GM19043 (cell line): ENCODE results near the gene PRPF6.
A peak's percentile ranks its signal among the peaks of the same experiment; 100 is the strongest.

Experiments used
- ATAC-seq: cut with Tn5 transposase; IDR thresholded peaks from one replicate; pipeline ENCODE4 v1.9.1; 2021; ENCODE audit warnings: low read depth; ENCODE audit not compliant: unreplicated experiment

Gene PRPF6

DNA sequence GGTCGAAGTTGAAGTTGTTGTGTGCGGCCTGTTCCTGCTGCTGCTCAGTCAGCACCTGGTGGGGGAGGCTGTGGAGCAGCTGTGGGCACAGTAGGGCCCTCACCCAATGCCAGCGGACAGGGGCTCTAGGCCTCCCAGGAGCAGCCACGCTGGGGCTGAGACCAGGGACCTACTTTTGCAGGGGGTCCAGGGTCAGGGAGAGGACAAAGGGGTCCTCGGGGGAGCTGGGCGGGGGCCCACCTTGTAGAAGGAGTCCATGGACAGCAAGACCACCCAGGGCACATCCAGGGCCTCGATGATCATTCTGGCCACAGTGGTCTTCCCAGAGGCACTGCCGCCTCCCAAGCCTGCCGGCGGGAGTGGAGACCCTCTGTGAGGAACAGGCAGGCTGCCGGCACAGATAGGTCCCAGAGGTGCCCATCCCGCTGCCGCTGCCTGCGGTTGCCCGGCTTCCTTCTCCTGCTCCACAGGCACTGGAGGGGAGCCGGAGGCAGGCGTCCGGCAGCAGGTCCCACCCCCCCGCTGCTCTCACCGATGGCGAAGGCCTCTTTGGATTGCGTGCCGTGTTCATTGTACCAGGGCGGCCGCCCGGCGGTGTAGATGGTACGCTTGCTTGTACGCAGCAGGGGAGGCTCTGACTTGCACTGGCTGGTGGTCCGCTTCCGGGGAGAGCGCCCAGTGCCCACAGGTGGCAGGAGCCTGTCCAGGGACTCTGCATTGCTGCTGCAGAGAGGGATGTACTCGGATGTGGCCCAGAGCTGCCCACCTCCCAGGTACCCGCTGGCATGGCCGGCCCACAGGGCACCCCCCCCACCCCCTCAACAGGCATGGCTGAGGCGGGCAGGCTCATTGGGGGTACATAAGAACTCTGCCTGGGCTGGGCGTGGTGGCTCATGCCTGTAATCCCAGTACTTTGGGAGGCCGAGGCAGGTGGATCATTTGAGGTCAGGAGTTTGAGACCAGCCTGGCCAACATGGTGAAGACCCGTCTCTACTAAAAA lies 34.7 kb upstream of the PRPF6 start:
- ATAC-seq: no peak

DNA sequence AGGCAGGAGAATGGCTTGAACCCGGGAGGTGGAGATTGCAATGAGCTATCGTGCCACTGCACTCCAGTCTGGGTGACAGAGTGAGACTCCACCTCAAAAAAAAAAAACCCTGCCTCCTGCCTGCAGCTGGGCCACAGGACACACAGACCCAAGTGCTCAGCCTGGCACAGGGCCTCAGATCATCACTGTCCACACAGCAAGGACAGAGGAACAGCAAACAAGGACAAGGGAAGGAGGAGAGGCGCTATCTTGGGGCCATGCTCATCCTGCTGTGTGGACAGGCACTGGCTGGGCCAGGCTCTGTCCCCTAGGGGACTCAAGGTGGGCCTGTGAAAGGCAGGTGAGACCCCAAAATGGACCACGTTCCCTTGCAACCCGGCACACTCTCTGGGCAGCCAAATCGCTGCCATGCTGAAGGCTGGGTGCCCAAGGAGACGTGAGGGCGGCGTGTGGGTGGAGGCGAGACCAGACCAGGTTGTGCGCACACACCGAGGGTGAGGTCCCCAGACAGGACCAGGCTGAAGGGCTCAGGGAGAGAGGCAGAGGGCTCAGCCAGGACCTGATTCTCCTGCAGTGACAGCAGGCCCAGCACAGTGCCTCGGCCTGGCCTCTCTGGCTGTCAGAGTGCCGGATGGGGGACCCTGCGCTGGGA lies 33.8 kb upstream of the PRPF6 start:
- ATAC-seq: no peak

DNA sequence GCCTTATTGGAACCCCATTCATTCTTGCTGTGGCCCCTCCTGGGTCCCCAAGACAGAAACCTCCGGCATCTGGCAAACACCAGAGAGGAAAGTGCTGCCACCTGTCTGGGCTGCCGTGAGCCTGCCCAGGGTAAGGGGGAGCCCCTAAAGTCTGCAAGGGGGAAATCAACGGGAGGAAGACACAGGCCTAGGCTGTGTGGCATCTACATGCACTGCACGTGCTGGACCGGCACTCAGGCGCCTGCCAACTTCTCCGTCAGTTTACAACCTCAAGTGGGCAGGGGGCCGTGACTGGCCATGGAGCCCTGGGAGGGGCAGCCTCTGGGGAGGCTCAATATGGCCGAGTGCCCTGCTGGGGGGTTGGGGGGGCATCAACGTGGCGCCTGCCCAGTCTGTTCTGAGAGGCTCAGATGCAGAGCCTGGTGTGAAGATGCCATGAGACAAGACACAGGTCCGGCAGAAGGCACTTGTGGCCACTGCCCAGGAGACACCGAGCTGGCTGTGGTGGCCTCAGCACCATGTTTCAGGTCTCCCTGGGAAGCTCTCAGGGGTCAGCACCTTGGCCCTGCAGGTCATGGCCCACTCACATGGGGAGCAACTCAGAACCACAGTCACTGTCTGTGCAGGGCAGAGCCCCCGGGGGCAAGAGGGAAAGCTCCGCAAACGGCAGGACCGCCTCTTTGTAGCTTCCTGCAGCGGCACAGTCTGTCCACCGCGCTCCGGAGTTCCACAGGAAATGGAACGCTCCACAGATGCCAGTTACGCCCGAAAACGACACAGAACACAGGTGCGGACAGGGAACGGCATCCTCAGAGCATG lies 33.1 kb upstream of the PRPF6 start:
- no peak for ATAC-seq

DNA sequence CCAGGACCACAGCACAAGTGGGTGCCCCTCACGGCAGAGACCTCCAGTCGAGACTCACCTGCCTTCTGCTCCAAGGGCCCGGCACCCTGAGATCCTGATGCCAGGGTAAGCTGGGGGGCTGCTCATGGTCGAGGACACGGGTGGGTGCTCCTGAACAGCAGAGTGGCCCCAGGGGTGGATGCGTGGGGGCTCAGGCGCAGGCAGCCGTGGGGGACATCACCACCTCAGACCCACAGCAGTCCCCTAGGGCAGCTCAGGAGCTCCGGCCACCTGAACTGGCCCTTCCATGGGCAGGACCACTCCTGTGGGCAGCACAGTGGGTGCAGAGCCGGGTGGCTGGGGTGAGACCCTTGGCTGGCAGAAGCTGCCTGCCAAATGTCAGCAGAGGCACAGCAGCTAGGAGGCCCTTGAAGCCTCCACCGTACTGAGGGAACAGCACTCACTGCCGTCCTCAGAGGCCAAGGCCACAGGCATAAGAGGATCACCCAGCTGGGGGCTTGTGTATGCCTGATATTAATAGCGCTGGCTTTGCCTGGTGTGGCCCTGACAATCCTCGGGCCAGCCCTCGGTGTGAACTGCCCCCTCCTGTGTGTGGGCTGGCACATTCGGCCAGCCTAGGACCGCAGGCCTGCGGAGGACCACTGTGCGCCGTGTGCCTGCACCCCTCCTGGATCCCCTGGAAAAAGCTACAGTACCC lies 30.1 kb upstream of the PRPF6 start:
- no peak for ATAC-seq

DNA sequence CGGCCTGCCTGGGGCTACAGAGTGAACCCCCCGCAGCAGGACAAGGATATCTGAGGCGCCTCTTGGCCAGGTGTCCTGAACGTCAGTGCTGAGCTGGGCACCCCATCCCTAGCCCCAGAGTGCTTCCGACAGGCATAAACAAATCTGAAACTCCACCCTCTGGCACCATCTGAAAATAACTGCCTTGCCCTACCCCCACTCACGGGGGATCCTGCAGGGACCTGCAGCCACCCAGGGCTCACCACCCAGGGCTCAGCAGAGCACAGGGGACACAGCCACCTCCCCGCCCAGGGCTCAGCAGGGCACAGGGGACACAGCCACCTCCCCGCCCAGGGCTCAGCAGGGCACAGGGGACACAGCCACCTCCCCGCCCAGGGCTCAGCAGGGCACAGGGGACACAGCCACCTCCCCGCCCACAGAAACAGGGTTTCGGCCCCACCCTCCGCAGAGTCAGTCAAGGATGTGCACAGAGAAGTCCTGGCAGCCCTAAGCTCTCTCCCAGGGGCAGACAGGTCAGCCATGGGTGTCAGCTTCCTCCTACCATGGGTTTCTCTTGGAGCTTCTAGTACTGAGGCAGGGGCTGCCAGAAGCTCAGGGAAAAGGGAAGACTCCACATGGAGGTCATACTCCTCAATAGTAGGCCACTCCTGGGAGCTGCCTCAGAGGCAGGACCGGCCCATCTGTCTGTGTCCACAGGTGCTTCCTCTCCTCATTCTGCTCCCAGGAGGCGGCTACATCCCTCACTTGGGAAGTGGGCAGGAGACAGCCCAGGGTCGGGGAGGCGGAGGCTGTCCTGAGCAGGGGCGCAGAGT lies 29.3 kb upstream of the PRPF6 start:
- no peak for ATAC-seq

DNA sequence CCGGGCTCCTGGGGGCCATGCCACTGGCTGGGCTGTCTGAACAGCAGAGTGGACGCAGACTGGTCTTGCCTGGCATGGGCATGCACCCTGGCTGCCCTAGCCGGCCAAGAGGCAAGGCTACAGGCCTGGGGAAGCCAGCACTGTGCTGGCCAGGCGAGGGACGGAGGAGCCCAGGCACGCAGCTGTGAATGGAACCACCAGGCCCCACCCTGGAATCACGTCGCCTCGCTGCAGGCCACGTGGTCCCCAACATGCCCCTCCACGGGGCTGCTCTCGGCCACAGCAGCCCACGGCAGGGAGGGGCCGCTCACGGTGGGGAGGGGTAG lies 28.8 kb upstream of the PRPF6 start:
- no peak for ATAC-seq

DNA sequence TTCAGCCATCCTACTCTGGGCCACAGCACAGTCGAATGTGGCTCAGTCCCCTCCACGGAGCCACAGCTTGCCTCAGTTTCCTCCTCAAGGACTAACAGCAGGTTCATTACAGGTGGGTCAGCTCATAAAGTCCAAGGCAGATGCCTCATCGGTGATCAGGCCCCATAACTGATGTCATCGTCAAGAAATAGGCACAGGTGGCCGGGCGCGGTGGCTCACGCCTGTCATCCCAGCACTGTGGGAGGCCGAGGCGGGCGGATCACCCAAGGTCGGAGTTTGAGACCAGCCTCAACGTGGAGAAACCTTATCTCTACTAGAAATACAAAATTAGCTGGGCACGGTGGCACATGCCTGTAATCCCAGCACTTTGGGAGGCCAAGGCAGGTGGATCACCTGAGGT lies 28.2 kb upstream of the PRPF6 start:
- no peak for ATAC-seq

DNA sequence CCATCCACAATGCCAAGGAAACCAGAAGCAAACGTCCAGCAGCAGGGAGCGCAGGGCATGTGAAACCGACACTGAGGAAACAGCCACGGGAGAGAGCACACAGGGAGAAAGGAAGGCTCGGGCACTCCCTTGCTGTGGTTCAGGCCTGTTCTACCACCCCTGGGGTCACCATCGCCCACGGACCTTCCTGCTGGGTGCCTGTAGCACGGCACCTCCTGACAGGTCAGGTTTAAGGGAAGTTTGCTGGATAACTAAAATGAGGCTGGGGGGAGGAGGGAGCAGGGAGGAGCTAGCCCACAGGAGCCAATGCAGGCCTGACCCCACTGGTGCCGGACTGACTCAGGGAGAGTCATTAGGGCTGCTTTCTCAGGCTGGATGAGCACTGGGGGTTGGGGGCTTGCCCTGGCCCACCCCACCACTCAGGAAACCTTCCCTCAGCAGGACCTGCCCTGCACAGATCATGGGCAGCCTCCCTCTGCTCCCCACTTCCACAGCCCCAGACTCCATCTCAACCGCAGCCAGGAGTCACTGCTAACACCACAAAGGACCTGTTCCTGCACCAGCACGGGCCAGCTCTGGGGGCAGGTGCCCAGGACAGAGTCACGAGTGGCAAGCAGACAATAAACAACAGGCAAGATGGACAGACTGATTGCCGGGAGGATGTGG lies 27.0 kb upstream of the PRPF6 start:
- ATAC-seq: no peak

DNA sequence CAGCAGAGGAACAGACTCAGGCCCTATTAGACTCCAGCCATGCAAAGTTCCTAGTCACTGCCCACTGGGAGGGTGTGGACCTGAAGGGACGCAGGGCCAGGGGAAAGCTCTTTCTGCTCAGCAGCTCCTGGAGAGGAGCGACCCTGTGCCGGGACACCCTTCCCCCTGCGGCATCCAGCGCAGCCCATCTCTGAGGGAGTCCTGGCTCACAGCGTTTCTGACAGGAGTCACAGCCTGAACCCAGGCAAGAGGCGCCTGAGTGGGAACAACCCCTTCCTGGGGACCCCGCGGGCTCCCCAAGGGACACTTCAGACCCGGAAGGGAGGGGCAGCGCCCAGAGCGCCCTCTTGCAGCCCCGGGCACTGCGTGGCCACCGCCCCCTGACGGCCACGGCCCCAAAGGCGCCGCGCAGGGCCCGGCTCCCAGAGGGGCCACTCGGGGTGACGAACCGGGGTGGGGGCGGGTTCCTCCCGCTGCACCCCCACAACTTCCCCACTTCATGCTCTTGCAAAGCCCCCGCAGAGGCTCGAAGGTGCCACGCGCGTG lies 25.6 kb upstream of the PRPF6 start:
- no peak for ATAC-seq

DNA sequence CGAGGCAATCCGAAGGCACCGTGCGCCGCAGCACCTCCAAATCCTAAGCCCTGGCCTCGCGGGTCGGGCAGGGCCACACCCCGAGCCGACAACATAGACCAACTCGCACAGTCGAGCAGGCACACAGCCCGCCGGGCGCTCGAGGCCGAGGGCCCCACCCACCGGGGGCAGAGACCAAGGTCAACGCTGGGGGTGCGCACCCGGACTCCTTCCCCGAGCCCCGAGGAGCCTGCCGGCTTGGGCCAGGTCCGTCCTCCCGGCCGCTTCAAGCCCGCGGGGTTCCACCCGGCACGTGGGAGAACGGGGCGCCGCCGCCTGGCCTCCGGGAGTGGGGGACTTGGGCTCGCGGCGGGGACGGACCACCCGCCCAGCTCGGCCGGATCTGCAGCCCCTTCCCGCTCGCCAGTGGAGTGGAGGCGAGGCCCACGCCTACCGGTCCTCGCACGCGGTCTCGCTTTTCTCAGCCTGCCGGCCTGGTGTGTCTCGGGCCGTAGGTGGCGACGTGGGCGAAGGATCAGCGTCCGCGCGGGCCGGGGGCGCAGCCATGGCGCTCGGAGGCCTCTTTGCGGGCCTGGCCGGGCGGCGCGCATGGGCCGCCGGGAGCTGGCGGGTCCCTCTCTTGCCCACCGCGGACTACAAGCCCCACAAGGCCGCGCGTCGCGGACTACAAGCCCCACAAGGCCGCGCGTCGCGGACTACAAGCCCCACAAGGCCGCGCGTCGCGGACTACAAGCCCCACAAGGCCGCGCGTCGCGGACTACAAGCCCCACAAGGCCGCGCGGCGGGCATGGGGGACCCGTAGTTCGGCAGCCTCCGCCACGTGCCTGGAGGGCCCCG lies 24.9 kb upstream of the PRPF6 start, which contains the start of gene UCKL1:
Gene UCKL1, minus strand, starts transcription at position 590 of the 837 bp plus-strand sequence. Its CDS starts 44 bp downstream, at position 546.
- peak; percentile 60 for ATAC-seq

DNA sequence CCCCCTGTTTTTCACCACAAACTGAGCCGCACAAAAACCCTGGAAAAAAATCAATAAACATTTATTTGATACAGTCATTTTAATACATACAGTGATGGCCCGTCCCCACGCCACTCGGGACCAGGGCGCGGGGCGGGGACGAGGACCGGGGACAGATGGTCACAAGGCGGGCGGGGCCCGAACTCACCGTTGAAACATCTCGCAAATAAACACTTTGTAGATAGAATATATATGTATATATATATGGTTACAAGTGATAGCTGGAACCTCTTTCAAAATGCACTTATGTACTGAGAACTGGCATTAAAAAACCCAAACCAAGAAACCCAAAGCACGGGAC lies 24.3 kb upstream of the PRPF6 start:
- ATAC-seq: no peak

DNA sequence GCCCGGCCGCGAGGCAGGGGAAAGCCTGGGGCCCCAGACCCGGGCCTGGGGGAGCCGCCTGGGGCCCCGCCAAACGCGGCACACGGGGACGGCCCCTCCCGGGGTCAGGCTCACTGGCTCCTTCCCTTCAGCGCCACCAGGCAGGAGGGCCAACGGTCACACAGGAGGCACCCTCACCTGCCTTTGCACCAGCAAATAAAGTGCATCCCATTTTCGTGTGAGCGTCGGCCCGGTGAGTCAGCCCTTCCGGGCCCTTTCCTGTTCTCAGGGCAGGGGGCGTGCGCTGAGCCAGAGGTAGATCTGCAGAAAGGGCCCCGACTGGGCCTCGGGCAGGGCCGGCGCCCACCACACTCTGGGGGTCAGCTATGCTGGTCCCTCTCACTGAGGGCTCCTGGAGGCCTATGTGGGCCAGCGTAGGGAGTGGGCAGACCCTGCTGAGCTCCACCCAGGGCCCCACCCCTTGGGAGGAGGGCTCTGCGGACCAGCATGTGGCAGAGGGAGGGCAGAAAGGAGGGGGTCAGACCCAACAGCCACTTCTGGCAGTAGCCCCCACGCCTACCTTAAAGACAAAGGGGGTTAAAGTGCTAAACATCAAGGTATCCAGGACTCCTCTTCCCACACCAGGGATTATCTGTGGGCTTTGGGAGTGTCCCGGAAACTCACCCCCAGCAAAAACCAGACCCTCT lies 23.8 kb upstream of the PRPF6 start:
- ATAC-seq: peak; percentile 13

DNA sequence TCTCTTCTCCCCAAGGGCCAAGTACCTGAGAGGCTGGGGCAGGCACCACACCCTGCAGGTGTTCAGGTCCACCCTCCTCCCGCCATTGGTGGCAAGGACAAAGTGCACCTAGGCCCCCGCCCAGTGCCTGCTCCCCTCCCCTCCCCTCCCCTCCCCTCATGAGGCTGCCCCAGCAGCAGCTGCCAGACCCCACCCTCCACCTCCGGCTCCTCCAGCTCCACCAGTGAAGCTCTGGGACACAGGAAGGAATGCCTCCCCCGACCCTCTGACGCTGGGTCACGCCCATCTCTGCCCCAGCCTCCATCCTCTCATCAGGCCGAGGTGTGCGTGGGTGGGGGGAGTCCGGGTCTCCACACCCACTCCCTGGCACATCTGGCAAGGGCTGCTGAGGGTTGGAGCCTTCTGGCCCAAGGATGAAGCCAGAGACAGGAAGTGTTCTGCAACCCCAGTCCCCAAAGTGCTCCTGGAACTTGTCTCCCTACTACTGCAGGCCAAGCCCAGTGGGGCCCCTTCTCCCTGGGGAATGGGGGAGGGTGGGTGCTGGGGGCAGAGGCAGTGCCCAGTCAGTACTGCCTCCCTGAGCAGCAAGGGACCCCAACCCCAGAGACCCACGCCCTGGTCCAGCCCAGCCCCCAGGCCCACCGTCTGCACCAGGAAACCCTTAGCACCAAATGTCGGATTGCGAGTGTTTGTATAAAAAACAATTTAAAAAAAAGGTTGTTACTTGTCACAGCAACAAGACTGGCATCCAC lies 23.1 kb upstream of the PRPF6 start:
- ATAC-seq: no peak

DNA sequence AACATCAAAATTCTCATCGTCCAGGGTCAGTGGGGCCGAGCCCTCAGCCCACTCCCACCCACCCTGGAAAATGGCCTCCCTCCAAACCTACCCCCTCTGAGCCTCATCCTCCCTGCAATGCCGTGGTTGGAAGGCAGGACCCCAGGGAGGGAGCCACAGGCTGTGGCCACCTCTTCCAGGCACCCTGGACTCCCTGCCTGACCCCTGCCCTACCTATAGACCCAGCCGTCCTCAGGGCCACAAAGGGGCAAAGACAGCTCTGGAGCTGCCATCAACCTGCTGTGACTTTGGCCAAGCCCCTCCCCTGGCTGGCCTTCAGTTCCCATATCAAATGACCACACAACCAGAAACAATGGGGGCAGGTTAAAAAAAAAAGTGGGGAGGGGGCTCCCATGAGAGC lies 22.5 kb upstream of the PRPF6 start:
- no peak for ATAC-seq

DNA sequence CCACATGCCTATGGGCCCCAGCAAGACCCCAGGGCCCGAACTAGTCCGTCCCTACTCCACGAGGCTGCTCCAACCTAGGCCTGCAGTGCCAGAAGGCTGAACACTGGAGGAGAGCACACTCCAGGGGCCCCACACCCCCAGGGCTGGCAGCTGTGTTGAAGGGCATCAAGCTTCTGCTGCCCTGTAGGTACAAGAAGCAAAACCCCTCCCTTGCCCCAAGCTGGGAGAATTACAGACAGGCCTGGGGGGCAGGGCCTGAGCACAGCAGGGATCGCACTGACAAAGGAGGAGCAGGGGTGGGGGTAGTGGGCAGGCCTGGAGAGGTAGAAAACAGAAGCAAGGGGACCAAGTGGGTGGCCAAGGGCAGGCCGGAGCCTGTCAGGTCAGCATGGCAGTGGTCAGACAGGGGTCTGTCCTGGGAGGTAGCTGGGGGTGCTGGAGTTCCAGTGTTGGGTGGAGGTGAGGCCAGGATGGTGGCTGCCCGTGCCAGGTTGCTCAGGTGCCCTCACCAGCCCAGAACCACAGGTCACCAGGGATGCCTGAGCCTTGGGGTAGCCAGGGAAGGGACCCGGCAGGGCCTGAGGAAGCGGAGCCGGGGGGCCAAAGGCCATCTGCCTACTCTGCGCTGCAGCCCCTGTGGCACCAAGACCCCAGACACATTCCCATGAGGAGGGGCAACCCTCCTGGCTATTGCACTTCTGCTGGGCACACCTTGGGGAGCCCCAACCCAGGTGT lies 21.8 kb upstream of the PRPF6 start:
- ATAC-seq: no peak

DNA sequence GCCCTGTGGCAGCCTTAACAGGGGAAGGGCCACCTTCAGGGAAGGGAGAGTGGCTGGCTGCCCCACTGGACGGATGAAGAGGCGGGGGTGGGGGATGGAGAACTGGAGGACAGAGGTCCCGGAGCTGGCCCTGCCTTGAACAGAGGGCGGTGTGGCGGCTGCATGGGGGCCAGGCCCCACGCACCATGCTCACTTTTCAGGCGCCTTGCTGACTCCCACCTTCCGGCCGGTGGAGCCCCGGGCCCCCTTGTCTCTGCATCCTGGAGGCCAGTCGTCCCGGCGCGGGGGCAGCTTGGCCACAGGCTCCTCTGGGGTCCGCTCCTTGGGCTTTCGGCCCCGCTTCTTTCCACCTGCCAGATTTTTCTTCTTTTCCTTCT lies 21.2 kb upstream of the PRPF6 start:
- ATAC-seq: no peak
